Measurements from ENCODE around the gene DNAJC21.
A peak's percentile ranks its signal among the peaks of the same experiment; 100 is the strongest.
"Not testable (repeated sequence)": the region's sequence is repeated elsewhere in the genome, so short reads cannot be mapped to it uniquely, and the experiment has no call there.

The DNAJC21 gene

GRCh38 chr5:34929134-34929719 lies at the start of gene DNAJC21:
Gene DNAJC21 (plus strand): TSS chr5:34929559. CDS start chr5:34929820, 261 bp downstream.
- peak; percentile 99 for DNase-seq

GRCh38 chr5:34881246-34881645 lies 48.1 kb upstream of the DNAJC21 start:
- DNase-seq: no peak

- no peak for DNase-seq
Observed at GRCh38 chr5:34886392-34887119, 42.8 kb upstream of the DNAJC21 start.

GRCh38 chr5:34889394-34889793 lies 40.0 kb upstream of the DNAJC21 start:
- DNase-seq: no peak

- no peak for DNase-seq
Observed at GRCh38 chr5:34891981-34892380, 37.4 kb upstream of the DNAJC21 start.

- DNase-seq: no peak
Observed at GRCh38 chr5:34892414-34892813, 36.9 kb upstream of the DNAJC21 start.

GRCh38 chr5:34894716-34895115 lies 34.6 kb upstream of the DNAJC21 start:
- DNase-seq: no peak

- no peak for DNase-seq
Observed at GRCh38 chr5:34895641-34896419, 33.5 kb upstream of the DNAJC21 start.

- no peak for DNase-seq
Observed at GRCh38 chr5:34897646-34898045, 31.7 kb upstream of the DNAJC21 start.

- peak; percentile 62 for DNase-seq
Observed at GRCh38 chr5:34898258-34898895, 31.0 kb upstream of the DNAJC21 start.

- DNase-seq: no peak
Observed at GRCh38 chr5:34899066-34899465, 30.3 kb upstream of the DNAJC21 start.

GRCh38 chr5:34900652-34901051 lies 28.7 kb upstream of the DNAJC21 start:
- no peak for DNase-seq

GRCh38 chr5:34903260-34903659 lies 26.1 kb upstream of the DNAJC21 start:
- no peak for DNase-seq

- DNase-seq: no peak
Observed at GRCh38 chr5:34905564-34905963, 23.8 kb upstream of the DNAJC21 start.

- no peak for DNase-seq
Observed at GRCh38 chr5:34913072-34913471, 16.3 kb upstream of the DNAJC21 start.

- DNase-seq: no peak
Observed at GRCh38 chr5:34914671-34915138, 14.7 kb upstream of the DNAJC21 start.

- peak; percentile 97 for DNase-seq
Observed at GRCh38 chr5:34915139-34915855, 14.1 kb upstream of the DNAJC21 start, which contains the start of the genes BRIX1 and RAD1. Gene BRIX1 (plus strand): TSS chr5:34915711. CDS start chr5:34915739, 28 bp downstream. Gene RAD1 (minus strand): TSS chr5:34915504. CDS start chr5:34914892, 612 bp downstream.

- DNase-seq: peak; percentile 37
Observed at GRCh38 chr5:34915856-34916192, 13.5 kb upstream of the DNAJC21 start.

GRCh38 chr5:34916518-34916917 lies 12.8 kb upstream of the DNAJC21 start:
- DNase-seq: no peak

- no peak for DNase-seq
Observed at GRCh38 chr5:34918025-34918424, 11.3 kb upstream of the DNAJC21 start.

GRCh38 chr5:34919077-34919476 lies 10.3 kb upstream of the DNAJC21 start:
- no peak for DNase-seq

- not testable (repeated sequence) for DNase-seq
Observed at GRCh38 chr5:34923256-34923655, 6.1 kb upstream of the DNAJC21 start.

All from SHP77 treated with DMSO at 0.1 percent for 48 hours (cell line).